C4-2B (cell line): Measurements from ENCODE around the gene SSR2.

ENCODE experiments used
- CTCF ChIP-seq: fragments of 450-650 bp; conservative IDR thresholded peaks from 2 replicates; pipeline ENCODE4 v1.5.1; 2017; ENCODE audit warnings: mild to moderate bottlenecking
- ZFX ChIP-seq: fragments of 450-650 bp; IDR thresholded peaks from 2 replicates; pipeline ENCODE4 v1.6.1; 2017

GRCh38 chr1:156002188-156002911 is 18.4 kb downstream of the SSR2 start:
- TF ChIP-seq CTCF (no peak), ZFX (no peak)
